ENCODE measurements around the gene RPL15. TPM values are rescaled to one million over a fixed set of nuclear protein-coding genes. Genes with fewer than 3 reads are reported as not detected.
"Not testable (repeated sequence)": the region's sequence is repeated elsewhere in the genome, so short reads cannot be mapped to it uniquely, and the experiment has no call there.

Gene RPL15
- total RNA-seq, 1 donor from 2014 or later: 1,411 TPM

DNA sequence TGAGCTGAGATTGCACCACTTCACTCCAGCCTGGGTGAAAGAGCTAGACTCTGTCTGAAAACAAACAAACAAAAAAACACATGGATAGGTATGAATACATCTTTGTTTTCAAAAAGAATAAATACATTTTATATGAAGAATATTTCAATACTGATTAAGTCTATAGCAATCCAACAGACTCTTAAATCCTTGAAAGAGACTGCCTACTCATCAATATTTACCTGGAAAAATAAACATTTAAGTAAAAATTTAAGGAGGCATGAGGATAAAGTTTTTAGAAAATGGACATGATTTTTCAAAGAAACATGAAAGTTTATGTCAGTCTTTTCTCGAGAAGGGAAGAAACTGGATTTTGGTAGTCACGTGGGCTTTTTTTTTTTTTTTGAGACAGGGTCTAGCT is 5.5 kb upstream of the RPL15 start:
- Mint-ChIP-seq H3K27me3 (ENCODE audit: low read depth) (no peaks in the 10 kb centered on the region), H3K27ac (ENCODE audit: unreplicated experiment) (no peak overlapping the region), H3K9me3 (ENCODE audit: low read depth) (no peaks in the 10 kb centered on the region), H3K4me1 (ENCODE audit: low read depth) (peaks cover 26% of the 10 kb centered on the region), H3K4me3 (ENCODE audit: unreplicated experiment) (no peak overlapping the region), H3K36me3 (ENCODE audit: low read depth) (peaks cover 3% of the 10 kb centered on the region)
- no peak for DNase-seq (ENCODE audit: low spot score)
- TF ChIP-seq, protein P1, sequence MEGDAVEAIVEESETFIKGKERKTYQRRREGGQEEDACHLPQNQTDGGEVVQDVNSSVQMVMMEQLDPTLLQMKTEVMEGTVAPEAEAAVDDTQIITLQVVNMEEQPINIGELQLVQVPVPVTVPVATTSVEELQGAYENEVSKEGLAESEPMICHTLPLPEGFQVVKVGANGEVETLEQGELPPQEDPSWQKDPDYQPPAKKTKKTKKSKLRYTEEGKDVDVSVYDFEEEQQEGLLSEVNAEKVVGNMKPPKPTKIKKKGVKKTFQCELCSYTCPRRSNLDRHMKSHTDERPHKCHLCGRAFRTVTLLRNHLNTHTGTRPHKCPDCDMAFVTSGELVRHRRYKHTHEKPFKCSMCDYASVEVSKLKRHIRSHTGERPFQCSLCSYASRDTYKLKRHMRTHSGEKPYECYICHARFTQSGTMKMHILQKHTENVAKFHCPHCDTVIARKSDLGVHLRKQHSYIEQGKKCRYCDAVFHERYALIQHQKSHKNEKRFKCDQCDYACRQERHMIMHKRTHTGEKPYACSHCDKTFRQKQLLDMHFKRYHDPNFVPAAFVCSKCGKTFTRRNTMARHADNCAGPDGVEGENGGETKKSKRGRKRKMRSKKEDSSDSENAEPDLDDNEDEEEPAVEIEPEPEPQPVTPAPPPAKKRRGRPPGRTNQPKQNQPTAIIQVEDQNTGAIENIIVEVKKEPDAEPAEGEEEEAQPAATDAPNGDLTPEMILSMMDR (IDR thresholded peaks at IDR 0.05): no peak

DNA sequence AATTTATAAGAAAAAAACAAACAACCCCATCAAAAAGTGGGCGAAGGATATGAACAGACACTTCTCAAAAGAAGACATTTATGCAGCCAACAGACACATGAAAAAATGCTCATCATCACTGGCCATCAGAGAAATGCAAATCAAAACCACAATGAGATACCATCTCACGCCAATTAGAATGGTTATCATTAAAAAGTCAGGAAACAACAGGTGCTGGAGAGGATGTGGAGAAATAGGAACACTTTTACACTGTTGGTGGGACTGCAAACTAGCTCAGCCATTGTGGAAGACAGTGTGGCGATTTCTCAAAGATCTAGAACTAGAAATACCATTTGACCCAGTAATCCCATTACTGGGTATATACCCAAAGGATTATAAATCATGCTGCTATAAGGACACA is 4.6 kb upstream of the RPL15 start:
- H3K4me1 Mint-ChIP-seq (ENCODE audit: low read depth): peaks cover 26% of the 10 kb centered on the region
- not testable (repeated sequence) for H3K9me3 Mint-ChIP-seq (ENCODE audit: low read depth); DNase-seq (ENCODE audit: low spot score); H3K27me3 Mint-ChIP-seq (ENCODE audit: low read depth); H3K36me3 Mint-ChIP-seq (ENCODE audit: low read depth); H3K27ac Mint-ChIP-seq (ENCODE audit: unreplicated experiment); H3K4me3 Mint-ChIP-seq (ENCODE audit: unreplicated experiment)

DNA sequence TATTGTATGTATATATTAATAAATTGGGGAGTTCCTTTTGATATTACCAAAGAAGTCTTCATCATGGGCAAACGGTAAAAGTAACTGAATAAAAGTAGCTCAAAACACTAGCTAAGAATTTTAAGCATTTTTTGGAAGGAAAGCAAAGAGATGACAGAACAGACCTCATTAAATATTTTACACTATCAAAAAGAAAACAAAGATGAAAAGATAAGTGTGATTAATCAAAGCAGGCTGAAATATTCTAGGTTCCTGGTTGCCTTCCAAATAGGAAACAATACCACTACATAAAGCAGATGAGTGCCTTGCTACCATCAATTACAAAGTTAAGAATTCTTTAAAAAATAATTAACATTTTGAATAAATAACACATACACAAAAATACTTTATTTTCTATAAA is 3.8 kb upstream of the RPL15 start:
- Mint-ChIP-seq H3K27ac (ENCODE audit: unreplicated experiment) (no peak overlapping the region), H3K9me3 (ENCODE audit: low read depth) (no peaks in the 10 kb centered on the region), H3K4me3 (ENCODE audit: unreplicated experiment) (no peak overlapping the region), H3K27me3 (ENCODE audit: low read depth) (no peaks in the 10 kb centered on the region), H3K4me1 (ENCODE audit: low read depth) (peaks cover 33% of the 10 kb centered on the region), H3K36me3 (ENCODE audit: low read depth) (peaks cover 10% of the 10 kb centered on the region)
- no peak for DNase-seq (ENCODE audit: low spot score)
- TF ChIP-seq, protein P1 (IDR thresholded peaks at IDR 0.05): no peak

DNA sequence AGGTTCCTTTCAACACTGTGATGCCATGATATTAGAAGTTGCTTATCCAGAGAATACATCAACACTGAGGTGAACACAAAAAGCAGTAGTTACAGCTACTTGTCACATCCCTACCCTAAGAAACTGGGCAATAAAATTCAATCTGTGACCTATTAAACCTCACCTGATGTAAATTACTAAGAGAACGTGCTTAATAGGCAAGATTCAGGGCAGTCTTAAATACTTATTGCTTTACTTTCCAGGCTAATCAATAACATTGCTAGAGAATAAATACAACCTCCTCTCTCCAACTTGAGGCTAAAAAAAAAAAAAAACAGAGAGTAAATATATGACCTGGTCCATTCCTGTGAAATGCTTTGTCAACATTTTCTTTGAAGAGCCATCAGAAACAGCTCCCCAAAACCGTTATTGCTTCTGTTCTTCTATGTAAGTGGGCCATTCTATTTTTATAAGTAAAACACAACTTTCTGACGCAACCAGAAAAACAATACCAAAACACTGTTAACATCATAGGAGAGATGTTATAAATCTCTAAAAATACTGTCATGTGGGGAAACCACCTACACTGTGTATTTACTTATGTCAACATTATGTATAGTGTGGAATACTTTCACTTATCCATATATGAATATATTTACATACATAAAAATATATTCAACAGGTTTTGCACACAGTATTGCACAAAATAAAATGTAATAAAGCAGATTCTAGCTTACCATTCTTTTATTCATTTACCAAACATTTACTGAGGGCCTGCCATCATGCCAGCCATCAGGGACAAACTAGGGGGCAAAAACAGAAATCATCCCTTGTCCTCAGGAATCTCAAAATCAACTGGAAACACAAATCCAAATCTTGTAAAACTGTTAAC is 2.8 kb upstream of the RPL15 start:
- H3K9me3 Mint-ChIP-seq (ENCODE audit: low read depth): no peaks in the 10 kb centered on the region
- DNase-seq (ENCODE audit: low spot score): no peak
- no peak overlapping the region for H3K4me3 Mint-ChIP-seq (ENCODE audit: unreplicated experiment)
- TF ChIP-seq, protein P1 (IDR thresholded peaks at IDR 0.05): no peak
- H3K36me3 Mint-ChIP-seq (ENCODE audit: low read depth): peaks cover 18% of the 10 kb centered on the region
- no peaks in the 10 kb centered on the region for H3K27me3 Mint-ChIP-seq (ENCODE audit: low read depth)
- peak overlapping the region; percentile 75 for H3K27ac Mint-ChIP-seq (ENCODE audit: unreplicated experiment)
- peaks cover 43% of the 10 kb centered on the region for H3K4me1 Mint-ChIP-seq (ENCODE audit: low read depth)

DNA sequence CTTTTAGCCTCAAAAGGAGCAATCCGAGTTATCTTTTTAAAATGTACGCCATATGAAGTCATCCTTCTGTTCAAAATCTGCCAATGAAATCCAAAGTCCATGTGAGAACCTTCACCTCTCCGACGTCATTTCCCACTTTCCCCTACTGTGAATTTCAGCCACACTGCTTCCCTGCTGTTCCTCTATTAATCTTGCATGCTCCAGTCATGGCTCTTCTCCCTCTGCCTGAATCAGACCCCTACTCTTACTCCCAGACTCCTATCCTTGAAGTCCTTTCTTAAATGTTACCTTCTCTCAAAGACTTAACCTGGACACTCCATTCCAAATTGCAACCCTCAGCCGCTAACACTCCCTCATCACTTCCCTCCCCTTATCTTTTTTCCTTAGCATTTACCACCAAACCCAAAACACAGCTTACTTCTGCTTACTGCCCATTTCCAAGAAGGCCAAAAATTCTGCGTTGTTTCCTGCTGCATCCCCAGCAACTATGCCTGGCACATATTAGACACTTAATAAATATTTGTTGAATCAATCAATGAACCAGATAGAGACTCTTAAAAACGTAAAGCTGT is 1.3 kb upstream of the RPL15 start:
- no peaks in the 10 kb centered on the region for H3K27me3 Mint-ChIP-seq (ENCODE audit: low read depth)
- peaks cover 56% of the 10 kb centered on the region for H3K4me1 Mint-ChIP-seq (ENCODE audit: low read depth)
- H3K9me3 Mint-ChIP-seq (ENCODE audit: low read depth): no peaks in the 10 kb centered on the region
- peaks cover 27% of the 10 kb centered on the region for H3K36me3 Mint-ChIP-seq (ENCODE audit: low read depth)
- no peak for DNase-seq (ENCODE audit: low spot score)
- peak overlapping the region; percentile 99 for H3K4me3 Mint-ChIP-seq (ENCODE audit: unreplicated experiment)
- H3K27ac Mint-ChIP-seq (ENCODE audit: unreplicated experiment): peak overlapping the region; percentile 80
- TF ChIP-seq, protein P1 (IDR thresholded peaks at IDR 0.05): no peak

Data from chondrocyte (in vitro differentiated cells).